ENCODE results near the gene AGAP2. TPM values are rescaled to one million over a fixed set of nuclear protein-coding genes. Genes with fewer than 3 reads are reported as not detected.

The AGAP2 gene
- total RNA-seq, 1 experiment from 2014 or later: 0.19 TPM

DNA sequence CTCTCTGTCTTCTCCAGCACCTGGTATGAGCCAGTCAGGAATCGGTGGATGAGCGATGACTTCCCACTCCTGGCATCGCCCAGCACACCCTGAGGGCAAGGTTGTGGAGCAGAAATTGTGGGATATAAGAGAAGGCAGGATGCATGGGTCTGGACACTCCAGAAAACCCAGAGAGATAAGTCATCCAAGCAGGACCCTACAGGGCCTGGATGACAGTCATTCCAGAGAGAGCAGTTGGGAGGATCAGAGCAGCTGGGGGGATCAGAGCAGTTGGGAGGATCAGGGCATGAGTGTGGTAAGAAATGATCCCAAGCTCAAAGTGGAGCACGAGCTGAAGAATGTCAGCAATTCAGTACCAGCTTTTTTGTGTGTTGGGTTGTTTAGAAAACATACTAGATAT lies 4.0 kb downstream of the AGAP2 start:
- Mint-ChIP-seq H3K9me3 (ENCODE audit: unreplicated experiment) (no peaks in the 10 kb centered on the region), H3K27me3 (ENCODE audit: insufficient read depth, unreplicated experiment) (peaks cover 49% of the 10 kb centered on the region), H3K4me1 (ENCODE audit: insufficient read depth, unreplicated experiment) (peaks cover 11% of the 10 kb centered on the region), H3K36me3 (ENCODE audit: insufficient read depth, unreplicated experiment) (no peaks in the 10 kb centered on the region), H3K4me3 (ENCODE audit: unreplicated experiment) (no peak overlapping the region), H3K27ac (ENCODE audit: low read depth, unreplicated experiment) (no peak overlapping the region)
- POLR2A ChIA-PET: interaction anchor here (0.7 to 4.5 kb wide), 5 partner anchors 8 to 40 kb away, joined by 3 to 17 read pairs (median 5); partner anchors contain the start of genes OS9 and TSPAN31
- CTCF ChIA-PET: interaction anchor here (0.6 to 4.2 kb wide), 8 partner anchors 9 to 469 kb away, joined by 3 to 43 read pairs (median 4); no protein-coding TSS in a partner anchor
- DNase-seq (ENCODE audit: unreplicated experiment): no peak
- no peak for TF ChIP-seq CTCF (IDR thresholded peaks at IDR 0.05; ENCODE audit: unreplicated experiment)
- BruUV-seq (replicated peaks): no TSS peak
- intact Hi-C loops (cut with micrococcal nuclease): no loop called here

GRCh38 chr12:57733928-57734327 lies 4.6 kb downstream of the AGAP2 start:
- Mint-ChIP-seq H3K27me3 (ENCODE audit: insufficient read depth, unreplicated experiment) (peaks cover 42% of the 10 kb centered on the region), H3K4me1 (ENCODE audit: insufficient read depth, unreplicated experiment) (peaks cover 11% of the 10 kb centered on the region), H3K36me3 (ENCODE audit: insufficient read depth, unreplicated experiment) (no peaks in the 10 kb centered on the region), H3K4me3 (ENCODE audit: unreplicated experiment) (no peak overlapping the region), H3K27ac (ENCODE audit: low read depth, unreplicated experiment) (no peak overlapping the region), H3K9me3 (ENCODE audit: unreplicated experiment) (no peaks in the 10 kb centered on the region)
- no TSS peak for BruUV-seq (replicated peaks)
- DNase-seq (ENCODE audit: unreplicated experiment): no peak
- intact Hi-C loops (cut with micrococcal nuclease): no loop called here
- ChIA-PET POLR2A (interaction anchor here (1.4 to 4.5 kb wide), 3 partner anchors 7 to 40 kb away, joined by 5 to 17 read pairs (median 9); partner anchors contain the start of genes OS9 and TSPAN31), CTCF (interaction anchor here (0.5 to 1.1 kb wide), 2 partner anchors 17 to 25 kb away, joined by 3 read pairs; no protein-coding TSS in a partner anchor)
- no peak for TF ChIP-seq CTCF (IDR thresholded peaks at IDR 0.05; ENCODE audit: unreplicated experiment)

GRCh38 chr12:57732726-57733593 lies 5.6 kb downstream of the AGAP2 start:
- CTCF ChIA-PET: interaction anchor here (0.5 to 1.0 kb wide), 4 partner anchors 12 to 179 kb away, joined by 3 read pairs; no protein-coding TSS in a partner anchor
- H3K9me3 Mint-ChIP-seq (ENCODE audit: unreplicated experiment): no peaks in the 10 kb centered on the region
- POLR2A ChIA-PET: interaction anchor here (0.6 to 3.2 kb wide), 4 partner anchors 10 to 204 kb away, joined by 3 to 9 read pairs (median 4); partner anchors contain the start of gene TSPAN31
- no peak overlapping the region for H3K27ac Mint-ChIP-seq (ENCODE audit: low read depth, unreplicated experiment)
- H3K36me3 Mint-ChIP-seq (ENCODE audit: insufficient read depth, unreplicated experiment): no peaks in the 10 kb centered on the region
- no TSS peak for BruUV-seq (replicated peaks)
- peaks cover 38% of the 10 kb centered on the region for H3K27me3 Mint-ChIP-seq (ENCODE audit: insufficient read depth, unreplicated experiment)
- intact Hi-C loops (cut with micrococcal nuclease): no loop called here
- H3K4me3 Mint-ChIP-seq (ENCODE audit: unreplicated experiment): no peak overlapping the region
- DNase-seq (ENCODE audit: unreplicated experiment): no peak
- TF ChIP-seq CTCF (IDR thresholded peaks at IDR 0.05; ENCODE audit: unreplicated experiment): no peak
- peaks cover 11% of the 10 kb centered on the region for H3K4me1 Mint-ChIP-seq (ENCODE audit: insufficient read depth, unreplicated experiment)

DNA sequence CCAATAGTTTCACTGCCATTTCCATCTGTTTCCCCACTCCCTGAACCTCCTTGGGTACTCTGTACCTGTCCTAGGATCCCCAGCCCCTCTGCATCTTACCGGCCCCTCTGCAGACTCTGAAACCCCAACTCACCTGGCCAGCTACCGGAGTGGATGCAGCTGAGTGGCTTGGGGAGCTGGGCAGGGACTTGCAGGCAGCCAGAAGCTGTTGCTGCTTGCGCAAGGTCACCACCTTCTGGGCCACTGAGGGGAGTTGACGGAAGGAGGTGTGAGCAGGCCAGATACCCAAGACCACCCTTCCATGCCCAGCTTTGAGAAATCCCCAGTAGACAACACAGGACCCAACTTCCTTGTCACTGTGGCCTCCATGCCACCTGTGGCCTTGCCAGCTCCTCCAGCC lies 6.3 kb downstream of the AGAP2 start:
- intact Hi-C loops (cut with micrococcal nuclease): no loop called here
- TF ChIP-seq CTCF (IDR thresholded peaks at IDR 0.05; ENCODE audit: unreplicated experiment): no peak
- no peaks in the 10 kb centered on the region for H3K36me3 Mint-ChIP-seq (ENCODE audit: insufficient read depth, unreplicated experiment)
- ChIA-PET CTCF (interaction anchor here (0.7 to 1.0 kb wide), 2 partner anchors 149 to 179 kb away, joined by 3 read pairs; no protein-coding TSS in a partner anchor), POLR2A (interaction anchor here (1.2 to 1.6 kb wide), 2 partner anchors 13 to 38 kb away, joined by 5 to 6 read pairs; partner anchors contain the start of genes OS9 and TSPAN31)
- no peaks in the 10 kb centered on the region for H3K9me3 Mint-ChIP-seq (ENCODE audit: unreplicated experiment)
- no peak for DNase-seq (ENCODE audit: unreplicated experiment)
- no TSS peak for BruUV-seq (replicated peaks)
- peaks cover 11% of the 10 kb centered on the region for H3K4me1 Mint-ChIP-seq (ENCODE audit: insufficient read depth, unreplicated experiment)
- no peak overlapping the region for H3K27ac Mint-ChIP-seq (ENCODE audit: low read depth, unreplicated experiment)
- H3K4me3 Mint-ChIP-seq (ENCODE audit: unreplicated experiment): no peak overlapping the region
- peaks cover 35% of the 10 kb centered on the region for H3K27me3 Mint-ChIP-seq (ENCODE audit: insufficient read depth, unreplicated experiment)

All from MCF 10A (cell line).